A549 (cell line): ENCODE measurements around the gene ANP32A. TPM values are rescaled to one million over a fixed set of nuclear protein-coding genes. Genes with fewer than 3 reads are reported as not detected.

Experiments used
- ATAC-seq, 2 experiments: fragments of 200-7000 bp in 1 of 2; fragments of >200 bp in 1 of 2; cut with Nextera tagmentation in 1 of 2; cut with Tn5 transposase in 1 of 2; 3 replicates each; pipeline versions ENCODE4 v1.8.0 to v1.9.1; 2018 to 2020; ENCODE audit warnings: mild to moderate bottlenecking in 1 of 2, moderate library complexity in 1 of 2
- CTCF ChIA-PET: fragments of 300-600 bp; sonication (Branson Sonifier 250); formaldehyde crosslinking; extraction: SDS; loops from one replicate; lab custom pipeline; 2021; ENCODE audit warnings: antibody characterized with exemption, inconsistent platforms; lab: Yijun Ruan, JAX
- POLR2A ChIA-PET: fragments of 350-600 bp; formaldehyde crosslinking; extraction: SDS; loops from one replicate; lab custom pipeline; 2021; ENCODE audit warnings: antibody characterized with exemption, inconsistent platforms; lab: Yijun Ruan, JAX
- DNase-seq, 2 experiments: peaks; one replicate each; pipeline versions ENCODE4 v3.0.0 to v3.0.0-alpha.2; 2011 to 2016; ENCODE audit warnings: low read depth in 1 of 2, low spot score in 1 of 2
- FAIRE-seq: peaks from 2 replicates; lab custom pipeline; 2011; peaks lifted over from hg19 to GRCh38; lab: Jason Lieb, UNC
- H3K27ac ChIP-seq, 2 experiments: fragments of >200 bp; sonication (Bioruptor Twin); formaldehyde crosslinking; 3 replicates each; pipeline ENCODE4 v1.5.1; 2016 to 2017
- H3K4me1 ChIP-seq: fragments of >200 bp; sonication (Bioruptor Twin); formaldehyde crosslinking; 3 replicates; pipeline ENCODE4 v1.6.1; 2016
- H3K4me2 ChIP-seq: fragments of >200 bp; sonication (Bioruptor Twin); formaldehyde crosslinking; 3 replicates; pipeline ENCODE4 v1.6.1; 2016
- H3K4me3 ChIP-seq: fragments of >200 bp; sonication (Bioruptor Twin); formaldehyde crosslinking; 3 replicates; pipeline ENCODE4 v1.5.1; 2016
- H3K9me3 ChIP-seq: fragments of >200 bp; sonication (Bioruptor Twin); formaldehyde crosslinking; 3 replicates; pipeline ENCODE4 v1.6.1; 2016
- BHLHE40 ChIP-seq: IDR thresholded peaks from 2 replicates; pipeline ENCODE4 v1.6.1; 2012; ENCODE audit warnings: low read depth, low read length, inconsistent platforms
- ESRRA ChIP-seq: fragments of 150-350 bp; IDR thresholded peaks from 2 replicates; pipeline ENCODE4 v1.6.1; 2014; ENCODE audit warnings: mild to moderate bottlenecking, low read length, borderline replicate concordance
- FOSB ChIP-seq: fragments of 250-450 bp; sonication (Bioruptor Pico); IDR thresholded peaks from 2 replicates; pipeline ENCODE4 v1.5.0; 2020; ENCODE audit warnings: mild to moderate bottlenecking, moderate library complexity
- FOSL2 ChIP-seq, 2 experiments: fragments of 450-650 bp in 1 of 2; fragments of >200 bp in 1 of 2; sonication (Bioruptor Twin) in 1 of 2; formaldehyde crosslinking; IDR thresholded peaks; 2 replicates each; pipeline versions ENCODE4 v1.5.0 to v1.6.1; 2016 to 2020; ENCODE audit warnings: mild to moderate bottlenecking in 1 of 2, moderate library complexity in 1 of 2
- FOXS1 ChIP-seq: fragments of 250-450 bp; sonication (Bioruptor Pico); IDR thresholded peaks from 2 replicates; pipeline ENCODE4 v1.5.0; 2020; ENCODE audit warnings: mild to moderate bottlenecking, moderate library complexity
- GATA3 ChIP-seq: IDR thresholded peaks from 2 replicates; pipeline ENCODE4 v1.6.1; 2012; ENCODE audit warnings: borderline replicate concordance
- HEYL ChIP-seq: fragments of 250-450 bp; sonication (Bioruptor Pico); IDR thresholded peaks from 2 replicates; pipeline ENCODE4 v1.8.0; 2021; ENCODE audit warnings: mild to moderate bottlenecking, moderate library complexity
- MAFK ChIP-seq: fragments of 450-650 bp; IDR thresholded peaks from 2 replicates; pipeline ENCODE4 v1.6.1; 2014; ENCODE audit not compliant: partially characterized antibody
- MAZ ChIP-seq: fragments of 150-350 bp; IDR thresholded peaks from 2 replicates; pipeline ENCODE4 v1.6.1; 2014; ENCODE audit warnings: antibody characterized with exemption, low read depth, low read length, borderline replicate concordance
- MYC ChIP-seq: IDR thresholded peaks from 2 replicates; pipeline ENCODE4 v1.6.1; 2012; ENCODE audit warnings: mild to moderate bottlenecking, inconsistent platforms, low read length, improper control_type of control experiment, borderline replicate concordance
- NFE2L2 ChIP-seq: fragments of 150-350 bp; conservative IDR thresholded peaks from 2 replicates; pipeline ENCODE4 v1.6.1; 2014; ENCODE audit warnings: low read length
- RAD21 ChIP-seq, 2 experiments: fragments of >200 bp in 1 of 2; sonication (Bioruptor Twin) in 1 of 2; formaldehyde crosslinking in 1 of 2; IDR thresholded peaks in 1 of 2; conservative IDR thresholded peaks in 1 of 2; 2 replicates in 1 of 2; 3 replicates in 1 of 2; pipeline ENCODE4 v1.6.1; 2012 to 2018; ENCODE audit warnings: inconsistent platforms in 1 of 2
- RCOR1 ChIP-seq: fragments of 150-350 bp; IDR thresholded peaks from 2 replicates; pipeline ENCODE4 v1.6.1; 2014; ENCODE audit warnings: antibody characterized with exemption, low read length, low read depth
- SREBF2 ChIP-seq: fragments of 450-650 bp; IDR thresholded peaks from 2 replicates; pipeline ENCODE4 v1.6.1; 2014; ENCODE audit warnings: mild to moderate bottlenecking, moderate library complexity
- ZC3H11A ChIP-seq: fragments of 450-650 bp; IDR thresholded peaks from 2 replicates; pipeline ENCODE4 v1.6.1; 2014; ENCODE audit warnings: antibody characterized with exemption, mild to moderate bottlenecking
- ZNF302 ChIP-seq: fragments of 250-450 bp; sonication (Bioruptor Pico); IDR thresholded peaks from 2 replicates; pipeline ENCODE4 v1.9.0; 2021; ENCODE audit warnings: inconsistent platforms, mild to moderate bottlenecking, moderate library complexity
- ZSCAN20 ChIP-seq: fragments of 250-450 bp; sonication (Bioruptor Pico); IDR thresholded peaks from 2 replicates; pipeline ENCODE4 v1.8.0; 2022; ENCODE audit warnings: mild to moderate bottlenecking, moderate library complexity
- WGBS: methylation state at CpG from one replicate; pipeline ENCODE4 v1.1.6; 2017; ENCODE audit errors: missing lambda C conversion rate; 5-methylcytosine and 5-hydroxymethylcytosine counted together
- polyA plus RNA-seq, 4 experiments: library from polyadenylated mRNA; depleted of rRNA in 3 of 4; stranded (reverse); fragments of >200 nt; fragmentation: RNase III in 1 of 4; extraction: RNeasy Plus Mini Kit Qiagen cat#74134 plus additional on column Dnase treatment in 1 of 4; gene quantifications; 2 replicates in 3 of 4; 3 replicates in 1 of 4; pipeline ENCODE4 v1.2.3, GENCODE V29; 2011 to 2017
- TF ChIP-seq, protein P1 (sequence below): fragments of 250-450 bp; sonication (Bioruptor Pico); IDR thresholded peaks from 2 replicates; pipeline ENCODE4 v1.5.0; 2021; ENCODE audit warnings: mild to moderate bottlenecking, moderate library complexity, borderline replicate concordance

The ANP32A gene
- polyA plus RNA-seq, 2 of the 4 experiments (the other 2 are of a cell fraction) = 208 to 354 TPM

DNA sequence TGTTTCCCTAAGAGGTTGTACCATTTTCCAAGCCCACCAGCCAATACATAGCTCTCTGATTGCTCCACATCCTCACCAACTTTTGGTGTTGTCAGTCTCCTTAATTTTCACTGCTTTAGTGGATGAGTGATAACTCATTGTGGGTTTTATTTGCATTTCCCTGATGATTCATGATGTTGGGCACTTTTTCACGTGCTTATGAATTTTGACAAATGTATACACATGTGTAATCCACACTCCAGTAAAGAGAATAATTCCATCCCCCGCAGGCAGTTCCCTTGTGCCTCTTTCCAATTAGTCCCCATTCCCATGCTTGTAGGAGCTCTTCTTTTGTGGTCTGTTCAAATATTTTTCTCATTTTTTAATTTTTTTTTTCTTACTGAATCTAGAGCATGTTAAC lies 52.4 kb downstream of the ANP32A start:
- ChIA-PET POLR2A (no interaction called here), CTCF (interaction anchor here (0.6 to 1.1 kb wide), 4 partner anchors 30 to 108 kb away, joined by 3 read pairs; no protein-coding TSS in a partner anchor)
- DNase-seq (peak; percentile 38), ATAC-seq (peak in 1 of 2 experiments; percentile 29; a peak in 2 of 6 replicates), FAIRE-seq (no peak)
- Histone ChIP-seq H3K27ac (no peak overlapping the region), H3K4me3 (no peak overlapping the region), H3K4me1 (peaks cover 8% of the 10 kb centered on the region), H3K9me3 (no peaks in the 10 kb centered on the region), H3K4me2 (peak overlapping the region; percentile 27; the same call in 2 of the 3 replicates)
- WGBS = 3% methylated on average over 2 of the region's 2 CpGs
- TF ChIP-seq MAZ (no peak), FOSL2 (IDR thresholded peaks at IDR 0.05) (no peak), FOSL2 (CRISPR knock-in tag; IDR thresholded peaks at IDR 0.05) (peak; percentile 71), BHLHE40 (peak; percentile 33; the same call in 1 of the 2 replicates)

DNA sequence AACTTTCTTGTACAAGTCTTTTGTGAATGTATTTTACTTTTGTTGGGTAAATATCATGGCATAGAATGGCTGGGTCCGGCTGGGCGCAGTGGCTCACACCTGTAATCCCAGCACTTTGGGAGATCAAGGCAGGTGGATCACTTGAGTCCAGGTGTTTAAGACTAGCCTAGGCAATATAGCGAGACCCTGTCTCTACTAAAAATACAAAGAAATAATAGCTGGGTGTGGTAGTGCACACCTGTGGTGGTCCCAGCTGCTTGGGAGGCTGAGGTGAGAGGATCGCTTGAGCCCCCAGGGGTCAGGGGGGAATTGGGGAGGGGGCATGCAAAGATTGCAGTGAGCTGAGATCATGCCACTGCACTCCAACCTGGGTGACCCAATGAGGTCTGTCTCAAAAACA lies 52.9 kb downstream of the ANP32A start:
- ChIA-PET CTCF (interaction anchor here (0.6 kb wide), 1 partner anchor 62 kb away, joined by 3 read pairs; no protein-coding TSS in a partner anchor), POLR2A (no interaction called here)
- Histone ChIP-seq H3K4me1 (peaks cover 8% of the 10 kb centered on the region), H3K27ac (no peak overlapping the region), H3K9me3 (no peaks in the 10 kb centered on the region), H3K4me2 (peak overlapping the region; percentile 27; the same call in 1 of the 3 replicates), H3K4me3 (no peak overlapping the region)
- DNase-seq = no peak
- no peak for FAIRE-seq
- no peak for ATAC-seq
- WGBS = 65% methylated on average over 4 of the region's 4 CpGs
- TF ChIP-seq MYC (no peak), SREBF2 (no peak), FOSB (no peak), ZNF302 (CRISPR knock-in tag) (no peak), ESRRA (no peak), GATA3 (no peak), ZC3H11A (no peak), RCOR1 (no peak), MAZ (no peak), ZSCAN20 (CRISPR knock-in tag) (no peak), NFE2L2 (no peak), HEYL (CRISPR knock-in tag) (no peak), MAFK (no peak), RAD21 (conservative IDR thresholded peaks at IDR 0.05 in 1 of 2, IDR thresholded peaks at IDR 0.05 in 1 of 2) (no peak)

DNA sequence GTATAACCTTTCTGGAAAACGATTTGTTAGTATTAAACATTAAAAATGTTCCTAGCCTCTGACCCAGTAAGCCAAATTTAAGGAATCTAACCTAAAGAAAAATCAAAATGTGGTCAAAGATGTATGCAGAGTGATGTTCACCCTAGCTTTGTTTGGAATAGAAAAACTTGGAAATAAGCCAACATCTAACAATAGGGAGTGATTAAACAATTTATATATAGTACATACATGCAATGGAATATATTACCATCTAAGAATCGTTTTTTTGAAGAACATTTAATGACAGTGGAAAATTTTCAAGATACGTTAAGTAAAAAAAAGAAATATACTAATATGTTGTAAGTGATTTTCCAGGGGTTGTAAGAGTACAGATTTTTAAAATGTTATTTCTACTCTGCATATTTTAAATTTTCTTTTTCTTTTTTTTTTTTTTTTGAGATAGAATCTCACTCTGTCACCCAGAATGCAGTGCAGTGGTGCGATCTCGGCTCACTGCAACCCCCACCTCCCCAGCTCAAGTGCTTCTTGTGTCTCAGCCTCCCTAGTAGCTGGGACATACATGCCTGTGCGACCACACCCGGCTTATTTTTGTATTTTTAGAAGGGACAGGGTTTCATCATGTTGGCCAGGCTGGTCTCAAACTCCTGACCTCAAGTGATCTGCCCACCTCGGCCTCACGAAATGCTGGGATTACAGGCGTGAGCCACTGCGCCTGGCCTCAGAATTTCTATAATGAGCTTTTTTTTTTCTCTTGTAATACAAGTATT lies 54.9 kb downstream of the ANP32A start:
- no peak overlapping the region for H3K27ac ChIP-seq
- FAIRE-seq = no peak
- ChIA-PET POLR2A (no interaction called here), CTCF (interaction anchor here (0.7 to 1.6 kb wide), 3 partner anchors 19 to 211 kb away, joined by 3 to 4 read pairs (median 3); no protein-coding TSS in a partner anchor)
- TF ChIP-seq FOSB (no peak), FOXS1 (CRISPR knock-in tag) (no peak), BHLHE40 (no peak), MAFK (no peak)
- TF ChIP-seq, protein P1, sequence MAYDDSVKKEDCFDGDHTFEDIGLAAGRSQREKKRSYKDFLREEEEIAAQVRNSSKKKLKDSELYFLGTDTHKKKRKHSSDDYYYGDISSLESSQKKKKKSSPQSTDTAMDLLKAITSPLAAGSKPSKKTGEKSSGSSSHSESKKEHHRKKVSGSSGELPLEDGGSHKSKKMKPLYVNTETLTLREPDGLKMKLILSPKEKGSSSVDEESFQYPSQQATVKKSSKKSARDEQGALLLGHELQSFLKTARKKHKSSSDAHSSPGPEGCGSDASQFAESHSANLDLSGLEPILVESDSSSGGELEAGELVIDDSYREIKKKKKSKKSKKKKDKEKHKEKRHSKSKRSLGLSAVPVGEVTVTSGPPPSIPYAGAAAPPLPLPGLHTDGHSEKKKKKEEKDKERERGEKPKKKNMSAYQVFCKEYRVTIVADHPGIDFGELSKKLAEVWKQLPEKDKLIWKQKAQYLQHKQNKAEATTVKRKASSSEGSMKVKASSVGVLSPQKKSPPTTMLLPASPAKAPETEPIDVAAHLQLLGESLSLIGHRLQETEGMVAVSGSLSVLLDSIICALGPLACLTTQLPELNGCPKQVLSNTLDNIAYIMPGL (CRISPR knock-in tag) = no peak
- no peak for ATAC-seq
- 56% methylated on average over 11 of the region's 11 CpGs for WGBS
- no peak for DNase-seq
- H3K4me1 ChIP-seq = peaks cover 8% of the 10 kb centered on the region
- H3K9me3 ChIP-seq = no peaks in the 10 kb centered on the region
- no peak overlapping the region for H3K4me3 ChIP-seq
- no peak overlapping the region for H3K4me2 ChIP-seq
